Stomach (tissue), 4 donors: ENCODE results near the gene CRHBP.

Experiments used
- POLR2A ChIP-seq, 4 donors: fragments of 450-650 bp; IDR thresholded peaks; one replicate each; pipeline ENCODE4 v1.6.1; 2016; ENCODE audit warnings: antibody characterized with exemption in 4 of 4, control low read depth in 2 of 4, mild to moderate bottlenecking in 1 of 4, moderate library complexity in 1 of 4
- TF ChIP-seq, protein P1 (sequence below), 7 experiments: fragments of 450-650 bp in 4 of 7; fragments of 200-600 bp in 3 of 7; sonication (generic) in 3 of 7; IDR thresholded peaks; one replicate each; pipeline ENCODE4 v1.5.1; 2016 to 2019; ENCODE audit warnings: antibody characterized with exemption in 7 of 7, control low read depth in 2 of 7, mild to moderate bottlenecking in 1 of 7

DNA sequence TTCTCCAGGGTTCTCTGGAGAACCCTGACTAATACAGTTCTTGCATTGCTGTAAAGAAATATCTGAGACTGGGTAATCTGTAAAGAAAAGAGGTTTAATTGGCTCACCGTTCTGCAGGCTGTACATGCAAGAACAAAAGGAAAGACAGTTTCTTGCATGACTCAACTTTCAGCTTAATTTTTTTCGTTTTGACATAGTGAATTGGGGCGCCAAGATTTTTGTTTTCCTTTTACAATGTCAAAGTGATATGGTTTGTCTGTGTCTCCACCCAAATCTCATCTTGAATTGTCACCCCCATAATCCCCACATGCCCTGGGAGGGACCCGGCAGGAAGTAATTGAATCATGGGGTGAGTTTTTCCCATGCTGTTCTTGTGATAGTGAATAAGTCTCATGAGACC, 11.8 kb upstream of the CRHBP start:
- TF ChIP-seq, protein P1, sequence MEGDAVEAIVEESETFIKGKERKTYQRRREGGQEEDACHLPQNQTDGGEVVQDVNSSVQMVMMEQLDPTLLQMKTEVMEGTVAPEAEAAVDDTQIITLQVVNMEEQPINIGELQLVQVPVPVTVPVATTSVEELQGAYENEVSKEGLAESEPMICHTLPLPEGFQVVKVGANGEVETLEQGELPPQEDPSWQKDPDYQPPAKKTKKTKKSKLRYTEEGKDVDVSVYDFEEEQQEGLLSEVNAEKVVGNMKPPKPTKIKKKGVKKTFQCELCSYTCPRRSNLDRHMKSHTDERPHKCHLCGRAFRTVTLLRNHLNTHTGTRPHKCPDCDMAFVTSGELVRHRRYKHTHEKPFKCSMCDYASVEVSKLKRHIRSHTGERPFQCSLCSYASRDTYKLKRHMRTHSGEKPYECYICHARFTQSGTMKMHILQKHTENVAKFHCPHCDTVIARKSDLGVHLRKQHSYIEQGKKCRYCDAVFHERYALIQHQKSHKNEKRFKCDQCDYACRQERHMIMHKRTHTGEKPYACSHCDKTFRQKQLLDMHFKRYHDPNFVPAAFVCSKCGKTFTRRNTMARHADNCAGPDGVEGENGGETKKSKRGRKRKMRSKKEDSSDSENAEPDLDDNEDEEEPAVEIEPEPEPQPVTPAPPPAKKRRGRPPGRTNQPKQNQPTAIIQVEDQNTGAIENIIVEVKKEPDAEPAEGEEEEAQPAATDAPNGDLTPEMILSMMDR (IDR thresholded peaks at IDR 0.05) = no peak
- TF ChIP-seq POLR2A (IDR thresholded peaks at IDR 0.05) = no peak
